Gastrocnemius medialis (tissue), 4 donors: Measurements from ENCODE around the gene GLCCI1. TPM values are rescaled to one million over a fixed set of nuclear protein-coding genes. Genes with fewer than 3 reads are reported as not detected.
"Not testable (repeated sequence)": the region's sequence is repeated elsewhere in the genome, so short reads cannot be mapped to it uniquely, and the experiment has no call there.

Source experiments
- ATAC-seq, 2 donors: fragments of 150-250 bp; one replicate each; pipeline ENCODE4 v1.9.1; 2016
- DNase-seq, 2 donors: peaks; one replicate each; pipeline ENCODE4 v3.0.0-alpha.2; 2019
- H3K27ac ChIP-seq, 4 donors: fragments of 200-600 bp; sonication (generic); 1 replicate in 1 of 4; 2 replicates in 3 of 4; pipeline ENCODE4 v1.5.1; 2016 to 2018; ENCODE audit warnings: mild to moderate bottlenecking in 2 of 4, moderate library complexity in 1 of 4
- H3K27me3 ChIP-seq, 3 donors: fragments of 200-600 bp; sonication (generic) in 2 of 3; 1 replicate in 1 of 3; 2 replicates in 2 of 3; pipeline versions ENCODE4 v1.5.1 to v1.6.0; 2016 to 2019; ENCODE audit warnings: mild to moderate bottlenecking in 1 of 3, moderate library complexity in 1 of 3
- H3K36me3 ChIP-seq, 2 donors: fragments of 200-600 bp; sonication (generic) in 1 of 2; one replicate each; pipeline ENCODE4 v1.5.1; 2017 to 2018
- H3K4me1 ChIP-seq, 2 donors: fragments of 200-600 bp; sonication (generic) in 1 of 2; one replicate each; pipeline ENCODE4 v1.5.1; 2016 to 2017; ENCODE audit warnings: mild to moderate bottlenecking in 2 of 2
- H3K4me3 ChIP-seq, 4 donors: fragments of 200-600 bp; sonication (generic) in 3 of 4; 1 replicate in 1 of 4; 2 replicates in 3 of 4; pipeline ENCODE4 v1.5.1; 2016 to 2019; ENCODE audit warnings: mild to moderate bottlenecking in 2 of 4
- H3K9me3 ChIP-seq, 3 donors: fragments of 200-600 bp; sonication (generic) in 2 of 3; 1 replicate in 1 of 3; 2 replicates in 2 of 3; pipeline ENCODE4 v1.5.1; 2016 to 2019
- CTCF ChIP-seq, 5 experiments: fragments of 450-650 bp in 3 of 5; fragments of 200-600 bp in 2 of 5; sonication (generic) in 2 of 5; IDR thresholded peaks in 4 of 5; conservative IDR thresholded peaks in 1 of 5; 1 replicate in 4 of 5; 2 replicates in 1 of 5; pipeline ENCODE4 v1.5.1; 2016 to 2019; ENCODE audit warnings: antibody characterized with exemption in 5 of 5, mild to moderate bottlenecking in 3 of 5, moderate library complexity in 3 of 5
- POLR2A ChIP-seq, 2 donors: fragments of 450-650 bp; IDR thresholded peaks; one replicate each; pipeline ENCODE4 v1.6.1; 2017; ENCODE audit warnings: antibody characterized with exemption in 2 of 2, mild to moderate bottlenecking in 2 of 2, moderate library complexity in 2 of 2
- in situ Hi-C, 4 donors: fragments of 200-750 bp; cut with MboI; loops; one replicate each; pipeline versions ENCODE4 v1.15.0 to v1.8.0; 2017; ENCODE audit warnings: low sequenced_read_pairs in 4 of 4
- intact Hi-C: fragments of 100-400 bp; cut with DNase I; formaldehyde crosslinking; loops from one replicate; pipeline ENCODE4 v1.15.1; 2023; ENCODE audit warnings: low total_unique reads
- total RNA-seq, 4 donors: library from RNA; depleted of rRNA; stranded (reverse); fragments of >200 nt; gene quantifications; one replicate each; pipeline versions ENCODE4 v1.1.0 to v1.2.3, GENCODE V29; 2016

Gene GLCCI1
- total RNA-seq, 4 donors from 2014 or later: 1.2 to 6.1 (median 2.6) TPM

GRCh38 chr7:7992506-7992905 is 23.9 kb downstream of the GLCCI1 start:
- in situ Hi-C loops: no loop called here
- no peak for ATAC-seq

GRCh38 chr7:7995348-7995747 is 26.8 kb downstream of the GLCCI1 start:
- H3K36me3 ChIP-seq, H3K27me3 ChIP-seq, DNase-seq, H3K9me3 ChIP-seq, in situ Hi-C loops, H3K4me1 ChIP-seq, ATAC-seq, intact Hi-C loops, H3K4me3 ChIP-seq, H3K27ac ChIP-seq: not testable (repeated sequence)

More at GRCh38 chr7:7992506-7992905, 23.9 kb downstream of the GLCCI1 start:
- Histone ChIP-seq H3K4me1 (peaks cover 7 to 9% of the 10 kb centered on the region in 2 donors), H3K4me3 (no peak overlapping the region), H3K27ac (no peak overlapping the region), H3K9me3 (peaks cover 0 to 8% (median 0%) of the 10 kb centered on the region in 3 donors), H3K36me3 (no peaks in the 10 kb centered on the region), H3K27me3 (no peaks in the 10 kb centered on the region)
- intact Hi-C loops: no loop called here
- DNase-seq: no peak
- no peak for TF ChIP-seq CTCF (IDR thresholded peaks at IDR 0.05 in 4 of 5, conservative IDR thresholded peaks at IDR 0.05 in 1 of 5)
- no peak for TF ChIP-seq POLR2A (IDR thresholded peaks at IDR 0.05)

GRCh38 chr7:7996568-7996967 is 28.0 kb downstream of the GLCCI1 start:
- Histone ChIP-seq H3K4me3 (no peak overlapping the region), H3K27me3 (no peaks in the 10 kb centered on the region), H3K9me3 (peaks cover 0 to 8% (median 0%) of the 10 kb centered on the region in 3 donors), H3K36me3 (no peaks in the 10 kb centered on the region), H3K4me1 (peaks cover 0 to 6% of the 10 kb centered on the region in 2 donors), H3K27ac (no peak overlapping the region)
- DNase-seq: no peak
- no peak for TF ChIP-seq POLR2A (IDR thresholded peaks at IDR 0.05)
- no peak for TF ChIP-seq CTCF (IDR thresholded peaks at IDR 0.05 in 4 of 5, conservative IDR thresholded peaks at IDR 0.05 in 1 of 5)
- in situ Hi-C loops: no loop called here
- ATAC-seq: no peak
- intact Hi-C loops: no loop called here

- no peak for DNase-seq
- Histone ChIP-seq H3K27ac (no peak overlapping the region), H3K4me3 (no peak overlapping the region), H3K9me3 (no peaks in the 10 kb centered on the region), H3K36me3 (no peaks in the 10 kb centered on the region), H3K4me1 (peaks cover 0 to 6% of the 10 kb centered on the region in 2 donors), H3K27me3 (no peaks in the 10 kb centered on the region)
- in situ Hi-C loops: no loop called here
- intact Hi-C loops: no loop called here
- ATAC-seq: no peak
- TF ChIP-seq CTCF (IDR thresholded peaks at IDR 0.05 in 4 of 5, conservative IDR thresholded peaks at IDR 0.05 in 1 of 5) (no peak), POLR2A (IDR thresholded peaks at IDR 0.05) (no peak)
Observed at GRCh38 chr7:8000315-8000941, 31.8 kb downstream of the GLCCI1 start.

- no peak for DNase-seq
- TF ChIP-seq CTCF (IDR thresholded peaks at IDR 0.05 in 4 of 5, conservative IDR thresholded peaks at IDR 0.05 in 1 of 5): no peak
- no peak for TF ChIP-seq POLR2A (IDR thresholded peaks at IDR 0.05)
- no peak for ATAC-seq
- Histone ChIP-seq H3K4me3 (no peak overlapping the region), H3K36me3 (peaks cover 0 to 4% of the 10 kb centered on the region in 2 donors), H3K27me3 (no peaks in the 10 kb centered on the region), H3K4me1 (peaks cover 0 to 6% of the 10 kb centered on the region in 2 donors), H3K27ac (no peak overlapping the region), H3K9me3 (no peaks in the 10 kb centered on the region)
- intact Hi-C loops: no loop called here
- in situ Hi-C loops: no loop called here
Observed at GRCh38 chr7:8003077-8003476, 34.5 kb downstream of the GLCCI1 start.
